HuH-7.5 (cell line): ENCODE results near the gene NEDD4L.

ENCODE experiments used
- DNase-seq: peaks from one replicate; pipeline ENCODE4 v3.0.0; 2011; ENCODE audit warnings: low spot score

The NEDD4L gene

DNA sequence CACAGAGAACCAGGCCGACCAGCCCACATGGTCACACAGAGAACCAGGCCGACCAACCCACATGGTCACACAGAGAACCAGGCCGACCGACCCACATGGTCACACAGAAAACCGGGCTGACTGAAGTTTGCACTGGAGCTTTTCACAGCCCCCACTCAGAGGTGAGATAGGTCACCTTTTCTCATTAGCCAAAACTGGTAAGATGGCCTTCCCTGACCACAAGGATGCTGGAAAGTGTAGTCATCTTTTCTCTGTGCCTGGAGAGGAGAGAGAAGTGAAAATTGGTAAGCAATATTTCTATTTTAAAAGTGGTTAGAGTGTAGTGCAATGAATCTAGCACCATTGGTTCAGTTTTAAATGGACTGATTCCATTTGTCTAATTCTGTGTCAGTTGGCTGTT lies 247.1 kb downstream of the NEDD4L start:
- no peak for DNase-seq

DNA sequence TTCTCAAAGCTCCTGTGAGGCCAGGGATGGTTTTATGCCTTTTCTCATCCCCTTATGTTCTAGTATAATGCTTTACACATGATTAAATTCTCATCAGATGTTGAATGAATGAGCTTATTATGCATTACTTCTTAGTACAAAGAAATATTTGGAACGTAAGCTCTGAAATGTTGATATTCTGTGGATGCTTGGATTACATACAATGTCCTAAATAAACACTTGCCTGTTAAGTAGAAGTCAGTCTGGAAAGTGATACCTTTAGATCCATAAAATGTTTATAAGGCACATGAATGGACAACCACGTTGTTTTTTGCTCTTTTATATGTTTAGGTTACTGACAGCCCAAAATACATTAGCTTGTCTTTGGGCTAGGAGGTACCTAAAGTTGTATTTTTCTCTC lies 248.6 kb downstream of the NEDD4L start:
- no peak for DNase-seq

DNA sequence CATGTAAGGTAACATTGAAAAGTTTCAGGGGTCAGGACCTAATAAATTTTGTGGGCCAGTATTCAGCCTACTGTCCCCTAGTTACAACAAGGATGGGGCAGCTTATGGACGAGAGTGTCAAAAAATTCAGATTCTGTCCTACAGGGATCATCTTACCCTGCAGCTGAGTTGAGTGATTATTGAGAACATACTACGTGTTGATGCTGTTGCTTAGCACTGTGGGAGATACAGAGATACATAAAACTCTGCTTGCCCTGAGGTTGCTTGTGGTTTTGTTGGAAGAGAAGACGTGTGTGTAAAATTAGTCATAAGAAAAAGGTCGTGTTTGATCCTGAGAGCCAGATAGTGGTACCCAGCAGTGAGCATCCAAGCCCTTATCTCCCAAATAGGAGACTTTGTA lies 253.2 kb downstream of the NEDD4L start:
- no peak for DNase-seq

DNA sequence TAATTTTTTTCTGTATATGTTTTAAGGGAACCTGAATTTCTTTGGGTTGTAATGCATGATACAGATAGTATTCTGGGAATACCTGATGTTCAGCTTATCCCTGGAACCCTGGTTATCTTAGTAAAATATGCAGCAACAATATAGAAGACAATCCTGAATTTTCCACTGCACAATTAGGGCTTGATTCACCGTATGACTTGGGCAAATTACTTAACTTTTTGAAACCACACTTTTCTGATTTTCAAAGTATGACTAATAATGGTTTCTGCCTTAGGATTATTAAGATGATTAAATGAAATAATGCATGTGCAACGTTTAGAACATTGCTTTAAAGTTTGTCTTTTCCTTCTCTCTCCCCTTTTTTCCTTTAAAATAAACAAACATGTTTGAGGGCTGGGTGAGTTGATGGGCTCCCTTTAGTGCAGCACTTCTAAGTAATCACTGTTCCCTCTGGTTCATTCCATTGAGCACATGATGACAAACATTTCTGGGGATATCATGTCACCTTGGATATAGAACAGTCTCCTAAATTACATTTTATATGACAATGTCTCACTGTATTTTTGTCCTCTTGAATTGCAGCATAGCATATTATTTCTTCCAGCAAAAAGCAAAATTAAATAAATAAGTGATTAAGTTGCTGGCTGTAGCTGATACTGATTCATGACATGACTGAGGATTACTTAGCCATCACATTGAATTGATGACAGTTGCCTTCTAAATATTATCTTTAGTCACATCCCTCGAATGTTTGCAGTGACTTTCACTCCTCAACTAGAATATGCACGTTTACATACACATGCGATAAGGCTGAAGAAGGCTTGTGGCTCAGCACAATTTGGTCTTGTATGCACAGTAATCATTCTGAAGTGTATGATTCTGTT lies 254.5 kb downstream of the NEDD4L start:
- DNase-seq: no peak

DNA sequence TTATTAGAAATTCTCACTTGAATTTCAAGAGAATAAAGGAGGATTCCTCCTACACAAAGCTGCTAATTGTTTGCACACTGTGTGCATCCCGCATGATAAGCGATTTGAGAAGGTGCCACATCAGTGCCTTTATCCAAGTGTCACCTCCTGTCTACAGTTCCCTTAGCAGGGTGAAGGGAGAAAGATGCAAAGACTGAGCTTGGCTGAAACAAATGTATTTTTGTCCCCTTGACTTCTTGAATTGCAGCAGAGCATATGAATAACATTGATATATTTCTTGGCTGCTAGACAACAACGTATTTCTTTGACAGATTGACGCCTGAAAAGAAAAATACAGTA lies 255.1 kb downstream of the NEDD4L start:
- no peak for DNase-seq

DNA sequence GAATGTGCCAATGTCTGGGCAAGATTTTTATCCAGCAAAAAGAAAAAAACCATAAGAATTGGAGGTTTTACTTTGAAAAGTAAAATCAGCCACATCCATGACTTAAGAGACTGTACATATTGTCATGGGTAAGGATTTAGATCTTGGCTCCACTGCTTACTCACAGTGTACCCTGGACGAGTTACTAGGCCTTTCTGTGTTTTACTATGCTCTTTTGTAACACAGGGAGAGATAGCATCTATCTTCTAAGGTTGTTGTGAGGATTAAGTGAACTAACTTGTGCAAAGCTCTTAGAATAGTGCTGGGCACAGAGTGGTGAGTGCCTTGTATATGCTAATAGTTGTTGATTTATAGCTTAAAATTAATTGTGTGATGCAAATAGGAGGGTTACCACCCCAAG lies 255.9 kb downstream of the NEDD4L start:
- DNase-seq: no peak

DNA sequence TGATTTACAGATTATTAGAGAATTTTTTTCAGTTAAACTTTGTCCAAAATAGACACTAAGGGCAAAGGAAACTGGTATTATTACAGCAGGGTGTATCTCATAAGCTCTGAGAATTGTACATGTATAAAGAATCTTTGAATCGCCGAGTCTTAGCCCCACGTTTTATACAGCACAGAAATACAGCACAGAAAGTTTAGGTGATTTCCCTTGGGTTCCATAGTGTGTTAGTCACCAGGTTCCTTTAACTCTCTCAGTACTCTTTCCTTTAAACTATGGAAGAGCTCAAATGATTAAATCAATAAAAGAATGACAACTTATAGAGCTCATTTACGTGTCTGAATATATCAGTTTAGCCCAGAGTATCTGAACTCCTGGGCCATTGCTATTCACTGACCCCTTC lies 256.8 kb downstream of the NEDD4L start:
- no peak for DNase-seq

DNA sequence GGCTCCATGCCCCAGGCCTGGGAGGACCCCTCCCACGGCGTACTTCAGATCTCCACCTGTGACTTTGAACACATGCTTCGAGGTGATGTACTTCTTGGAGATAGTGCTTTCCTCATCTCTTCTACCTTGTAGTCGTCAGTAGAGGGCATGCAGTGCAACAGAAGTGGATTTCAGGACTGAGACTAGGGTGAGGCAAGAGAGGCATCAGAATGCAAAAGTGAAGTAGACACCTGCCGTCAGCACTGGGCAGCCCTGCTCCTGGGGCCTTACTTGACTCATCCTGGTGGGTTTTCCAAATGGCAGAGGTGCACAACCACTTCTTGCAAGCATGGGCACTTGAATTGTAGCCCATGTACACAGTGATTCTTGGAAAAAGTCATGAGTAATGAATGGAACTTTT lies 258.8 kb downstream of the NEDD4L start:
- DNase-seq: no peak

DNA sequence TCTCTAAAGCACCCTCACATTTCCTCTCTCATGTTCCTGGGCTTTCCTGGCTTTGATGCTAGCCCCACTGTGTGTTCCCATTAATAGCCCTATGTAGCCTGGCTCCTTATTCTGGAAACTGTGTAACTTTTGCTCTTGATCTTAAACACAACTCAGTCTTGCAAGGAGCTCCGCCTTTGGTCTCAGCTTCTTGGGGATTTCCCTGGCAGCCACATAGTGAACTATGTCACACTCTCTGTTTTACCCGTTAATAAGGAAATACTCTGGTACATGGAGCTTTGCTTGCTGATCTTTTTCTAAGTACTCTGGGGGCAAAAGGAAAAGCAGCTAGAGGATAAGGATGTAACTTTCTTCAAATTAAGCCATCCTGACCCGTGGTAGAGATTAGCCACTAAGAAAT lies 259.3 kb downstream of the NEDD4L start:
- no peak for DNase-seq

DNA sequence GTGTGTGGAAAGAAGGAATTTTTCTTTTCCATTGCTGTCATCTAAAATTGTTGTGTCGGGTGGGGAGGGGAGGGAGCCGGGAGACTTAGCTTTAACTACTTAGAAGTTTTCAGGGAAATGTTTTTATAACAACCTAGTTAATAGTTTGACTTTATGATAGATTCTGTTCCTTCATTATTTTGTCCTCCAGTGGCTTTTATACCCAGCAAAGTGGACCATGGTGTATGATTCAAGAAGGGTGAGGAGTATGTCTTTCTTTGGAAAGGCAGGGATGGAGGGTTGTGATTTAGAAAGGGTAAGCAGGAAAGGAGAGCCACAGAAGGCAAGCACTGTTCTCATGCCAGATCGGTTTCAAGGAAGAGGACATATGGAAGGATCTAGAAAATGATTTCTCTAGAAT lies 261.8 kb downstream of the NEDD4L start:
- no peak for DNase-seq

DNA sequence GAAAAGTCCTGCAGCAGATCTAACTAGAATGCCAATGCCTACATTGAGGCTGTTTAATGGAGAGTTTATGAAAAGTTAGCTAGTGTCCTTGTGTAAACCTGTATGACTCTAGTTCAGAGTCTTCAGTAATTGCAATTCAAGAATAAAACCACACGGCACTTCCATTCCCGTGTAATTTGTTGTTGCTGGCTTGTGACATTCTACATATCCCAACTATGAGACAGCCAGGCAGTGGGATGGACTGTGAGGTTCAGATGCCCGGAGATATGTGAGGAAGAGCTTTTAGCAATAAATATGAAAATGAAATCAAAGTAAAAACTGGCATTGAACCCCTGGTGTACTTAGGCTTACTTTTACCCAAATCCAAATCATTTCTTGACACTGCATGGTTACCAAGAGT lies 263.4 kb downstream of the NEDD4L start:
- DNase-seq: no peak

DNA sequence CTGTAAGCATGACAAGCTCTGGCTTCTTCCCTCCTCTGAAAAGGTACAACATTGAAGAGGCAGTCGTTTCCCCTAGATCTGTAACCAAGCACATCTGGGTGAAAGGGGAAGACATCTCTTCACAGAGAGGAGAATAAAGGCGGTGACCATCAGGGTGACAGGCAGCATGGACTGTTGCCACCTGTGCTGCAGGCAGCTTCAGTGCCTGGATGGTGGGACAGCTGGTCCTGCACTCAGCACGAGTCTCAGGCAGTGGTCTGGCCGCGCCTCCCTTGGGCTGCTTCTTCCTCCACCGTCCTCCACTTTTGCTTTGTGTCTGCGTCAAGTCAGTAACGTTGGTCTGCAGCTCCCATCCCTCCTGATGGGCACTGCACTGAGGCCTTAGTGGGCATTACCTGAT lies 264.4 kb downstream of the NEDD4L start:
- no peak for DNase-seq

DNA sequence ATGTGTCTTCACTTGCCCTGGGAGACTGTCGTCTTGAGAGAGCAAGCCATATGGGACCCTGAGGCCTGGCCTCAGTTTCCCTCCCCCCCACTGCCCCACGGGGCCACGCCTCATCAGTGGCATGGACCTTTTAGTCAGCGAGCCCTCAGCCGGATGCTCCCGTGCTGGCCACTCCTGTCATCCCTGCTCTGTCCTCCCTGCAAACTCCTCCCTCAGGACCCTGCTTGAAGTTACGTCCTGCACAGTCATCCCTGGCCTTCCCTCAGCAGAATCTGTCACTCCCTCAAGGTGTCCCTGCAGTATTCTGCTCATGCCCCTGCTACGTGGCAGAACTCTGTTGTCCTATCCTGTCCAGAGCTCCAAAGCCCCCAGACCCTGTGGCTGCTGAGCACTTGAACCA lies 265.1 kb downstream of the NEDD4L start:
- DNase-seq: no peak

DNA sequence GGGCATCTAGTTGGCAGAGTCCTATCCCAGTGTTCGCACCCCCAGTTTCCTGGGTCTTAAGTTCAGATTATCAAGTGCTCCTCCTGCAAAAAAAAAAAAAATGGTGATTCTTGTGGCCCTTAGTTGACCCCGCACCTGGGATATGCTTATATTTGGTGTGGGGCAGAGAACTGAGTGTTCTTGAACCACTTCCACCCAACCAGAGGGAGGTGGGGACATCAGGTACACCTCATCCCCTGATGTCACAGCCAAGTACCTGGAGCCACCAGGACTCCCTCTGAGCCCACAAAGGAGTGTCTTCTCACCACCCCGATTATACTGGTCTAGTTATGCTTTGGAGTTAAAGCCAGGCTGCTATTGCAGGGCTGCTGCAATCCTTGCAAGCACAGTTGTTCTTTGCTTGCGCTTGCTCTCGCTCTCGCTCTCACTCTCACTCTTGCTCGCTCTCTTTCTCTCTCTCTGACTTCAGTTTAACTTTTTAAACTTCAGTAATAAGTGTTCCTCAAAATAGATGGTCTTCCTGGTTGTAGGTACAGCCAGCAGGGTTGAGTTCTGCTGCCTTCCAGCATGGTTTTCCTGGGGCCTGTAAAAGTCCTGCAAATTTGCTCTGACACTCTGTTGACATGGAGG lies 265.7 kb downstream of the NEDD4L start:
- DNase-seq: no peak

DNA sequence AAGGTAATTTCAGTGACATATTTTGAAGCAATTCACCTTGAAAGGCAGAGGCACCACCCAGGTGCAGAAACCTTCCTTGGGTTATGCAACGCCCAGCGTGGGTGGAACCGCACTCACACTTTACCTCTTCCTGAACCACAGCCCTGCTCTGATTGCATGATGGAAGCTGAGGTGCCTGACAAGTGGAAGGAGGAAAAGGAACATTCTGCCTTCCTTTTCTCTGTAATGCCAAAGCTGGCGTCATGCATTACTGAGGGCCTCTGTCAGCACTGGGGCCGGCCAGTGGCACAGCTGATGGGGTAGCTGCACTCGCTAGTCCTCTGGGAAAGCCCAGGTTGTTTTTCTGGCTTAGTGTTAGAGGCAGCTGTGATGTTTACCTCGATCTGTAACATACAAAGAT lies 266.5 kb downstream of the NEDD4L start:
- DNase-seq: no peak

DNA sequence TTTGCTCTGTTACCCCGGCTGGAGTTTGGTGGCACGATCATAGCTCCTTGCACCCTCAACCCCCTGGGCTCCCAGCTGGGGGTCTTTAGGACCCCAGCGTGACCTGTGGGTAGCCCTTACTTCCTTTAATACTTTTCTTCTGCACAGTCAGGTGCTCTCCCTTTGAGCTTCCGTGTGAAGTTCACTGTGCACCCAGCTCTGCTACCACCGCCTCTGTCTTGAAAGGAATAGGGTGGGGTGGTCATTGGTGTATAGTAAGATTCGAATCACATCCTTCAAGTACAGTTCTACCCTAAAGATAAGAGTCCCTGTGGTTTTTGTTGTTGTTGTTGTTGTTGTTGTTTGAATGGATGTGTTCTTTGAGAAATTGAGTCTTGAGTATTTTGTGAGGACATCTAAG lies 267.4 kb downstream of the NEDD4L start:
- DNase-seq: no peak

DNA sequence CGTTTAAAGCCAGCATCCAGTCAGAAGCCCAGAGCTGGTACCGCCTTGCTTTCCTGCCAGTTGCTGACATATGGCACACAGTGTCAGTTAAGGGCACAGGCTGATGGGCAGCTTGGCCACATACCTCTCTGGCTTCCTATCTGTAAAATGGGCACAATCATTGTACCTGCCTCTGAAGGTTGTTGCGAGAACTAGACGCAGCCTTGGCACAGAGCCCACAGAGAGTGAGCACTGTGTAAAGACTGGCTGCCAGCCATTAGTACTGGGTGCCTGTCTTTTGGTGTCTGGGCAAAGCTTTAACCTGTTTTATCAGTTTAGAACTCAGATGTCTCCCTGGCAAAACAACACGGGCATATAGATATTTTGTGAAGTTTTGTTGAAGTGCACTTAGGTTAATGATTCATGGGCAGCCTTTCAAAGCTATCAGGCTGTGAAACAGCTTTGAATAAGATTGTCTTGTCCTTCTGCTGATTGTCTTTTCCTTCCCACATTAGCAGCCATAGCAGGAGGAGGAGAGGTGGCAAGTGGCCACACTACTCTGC lies 269.5 kb downstream of the NEDD4L start:
- DNase-seq: no peak

DNA sequence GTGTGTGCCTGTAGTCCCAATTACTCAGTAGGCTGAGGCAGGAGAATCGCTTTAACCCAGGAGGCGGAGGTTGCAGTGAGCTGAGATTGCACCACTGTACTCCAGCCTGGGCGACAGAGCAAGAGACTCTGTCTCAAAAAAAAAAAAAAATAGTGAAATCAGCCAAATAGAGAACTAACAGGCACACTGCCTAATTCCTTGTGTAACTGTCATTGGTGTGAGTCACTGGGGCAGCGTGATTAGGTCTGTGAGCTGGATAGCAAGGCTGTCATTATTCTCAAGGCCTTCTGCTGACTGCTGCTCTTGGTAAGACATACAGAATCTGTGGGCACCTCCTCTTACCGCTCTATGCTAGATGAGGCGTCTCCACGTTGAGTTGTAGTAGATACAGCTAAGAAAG lies 270.3 kb downstream of the NEDD4L start:
- DNase-seq: no peak

DNA sequence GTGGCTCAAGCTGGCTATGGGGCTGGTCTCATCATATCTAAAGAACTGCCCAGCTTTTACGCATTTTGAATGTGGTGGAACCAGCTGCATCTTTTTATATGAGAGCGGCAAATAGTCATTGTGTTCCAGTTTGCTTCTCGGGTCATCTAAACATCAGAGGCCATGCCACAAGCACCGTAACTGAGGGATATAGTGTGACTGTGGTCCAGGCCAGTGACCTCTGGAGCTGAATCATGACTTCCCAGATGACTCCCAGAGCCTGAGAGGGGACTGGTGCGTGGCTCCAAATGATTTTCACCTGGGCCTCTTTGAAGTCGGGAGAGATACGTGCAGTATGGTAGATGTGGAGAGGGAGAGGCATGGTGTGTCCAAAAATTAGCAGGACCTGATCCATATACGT lies 271.0 kb downstream of the NEDD4L start:
- DNase-seq: no peak

DNA sequence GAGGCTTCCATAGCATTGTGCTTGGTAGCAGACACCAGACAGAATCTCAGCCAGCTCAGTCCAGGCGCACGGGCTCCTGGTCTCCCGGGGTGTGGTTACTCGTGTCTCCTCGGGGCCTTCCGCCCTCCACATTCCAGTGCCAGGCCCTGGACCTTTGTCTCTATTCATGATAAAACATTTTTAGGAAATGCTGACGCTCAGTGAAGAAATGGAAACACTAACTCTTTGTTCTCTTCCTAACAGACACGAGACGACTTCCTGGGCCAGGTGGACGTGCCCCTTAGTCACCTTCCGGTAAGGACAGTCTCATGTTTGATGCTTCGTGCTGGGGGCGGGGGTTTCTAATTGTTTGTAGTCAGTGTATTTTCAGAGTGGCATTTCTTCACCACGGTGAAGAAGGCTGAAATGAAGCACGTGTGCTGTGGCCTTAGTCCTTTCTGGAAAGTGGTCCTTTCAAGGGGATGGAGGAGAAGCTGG lies 271.8 kb downstream of the NEDD4L start:
- DNase-seq: no peak

DNA sequence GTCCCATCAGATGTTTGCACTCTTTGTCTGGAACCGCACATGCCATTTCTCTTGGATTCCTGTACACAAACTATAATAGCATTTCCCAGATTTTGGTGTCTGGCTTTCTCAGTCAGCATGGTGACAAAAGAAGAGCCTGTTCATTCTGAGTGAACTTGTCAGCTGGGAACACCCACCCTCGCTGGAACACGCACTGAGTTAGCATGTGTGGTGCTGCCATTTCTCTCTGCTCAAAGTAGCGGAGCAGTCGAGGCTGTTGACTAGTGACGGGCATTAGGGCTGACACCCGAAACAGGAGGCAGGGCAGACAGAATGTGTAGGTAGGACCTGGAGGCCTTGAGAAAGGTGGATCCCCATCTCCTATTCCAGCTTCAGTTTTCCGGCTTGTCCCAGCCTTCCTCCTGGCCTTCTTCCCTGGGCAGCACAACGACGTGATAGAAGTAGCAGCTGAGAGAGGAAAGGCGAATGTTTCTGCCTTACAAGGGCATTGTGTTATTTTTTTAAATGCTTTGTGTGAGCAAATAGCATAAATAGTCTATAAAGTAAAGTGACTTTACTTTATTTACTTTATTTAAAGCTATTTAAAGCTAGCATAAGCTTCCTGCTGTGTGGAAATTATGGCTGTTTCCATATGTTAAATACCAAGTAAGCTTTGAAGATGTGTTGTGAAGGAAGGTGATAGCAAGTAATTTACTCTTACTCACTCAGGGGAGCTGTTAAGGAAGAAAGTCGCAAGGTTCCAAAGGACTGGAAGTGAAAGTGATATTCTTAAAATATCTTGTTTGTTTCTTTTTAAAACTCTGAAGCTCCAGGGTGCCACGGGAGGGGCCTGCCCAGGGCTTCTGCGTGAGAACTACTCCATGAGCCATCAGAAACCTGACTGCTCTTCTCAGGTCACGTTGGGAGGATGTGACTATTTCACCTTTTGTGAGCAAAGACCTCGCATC lies 272.6 kb downstream of the NEDD4L start:
- no peak for DNase-seq

DNA sequence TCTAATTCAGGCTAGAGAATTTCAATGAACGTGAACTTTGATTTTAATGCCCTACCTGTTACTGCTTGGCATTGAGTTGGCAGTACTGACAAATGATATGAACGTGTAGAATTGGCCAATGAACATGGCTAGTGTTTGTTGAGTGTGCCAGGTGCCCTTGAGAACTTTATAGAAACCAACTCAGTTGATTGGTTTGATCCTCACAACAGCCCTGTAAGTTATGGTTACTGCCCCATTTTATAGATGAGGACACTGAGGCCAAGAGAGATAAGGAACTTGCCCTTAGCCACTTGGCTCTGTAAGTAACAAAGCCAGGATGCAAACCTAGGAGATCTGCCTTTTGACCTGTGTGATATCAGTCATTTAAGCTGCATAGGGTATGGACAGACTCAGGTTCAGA lies 275.7 kb downstream of the NEDD4L start:
- no peak for DNase-seq
